Right lobe of liver (tissue), 4 donors: Measurements from ENCODE around the gene CNOT6.

Source experiments
- POLR2A ChIP-seq: fragments of 450-650 bp; IDR thresholded peaks from one replicate; pipeline ENCODE4 v1.6.1; 2017; ENCODE audit warnings: antibody characterized with exemption, mild to moderate bottlenecking
- TF ChIP-seq, protein P1 (sequence below), 4 donors: fragments of 200-600 bp in 3 of 4; fragments of 450-650 bp in 1 of 4; IDR thresholded peaks; one replicate each; pipeline versions ENCODE4 v1.5.1 to v1.8.0; 2016 to 2022; ENCODE audit warnings: antibody characterized with exemption in 4 of 4, mild to moderate bottlenecking in 2 of 4
- donor health status: DM: no; HTN: no; CAD: no.
- donor health status: DM: no; HTN: no; CAD: no.
- donor health status: DM: no; HTN: yes; CAD: no.

- TF ChIP-seq, protein P1, sequence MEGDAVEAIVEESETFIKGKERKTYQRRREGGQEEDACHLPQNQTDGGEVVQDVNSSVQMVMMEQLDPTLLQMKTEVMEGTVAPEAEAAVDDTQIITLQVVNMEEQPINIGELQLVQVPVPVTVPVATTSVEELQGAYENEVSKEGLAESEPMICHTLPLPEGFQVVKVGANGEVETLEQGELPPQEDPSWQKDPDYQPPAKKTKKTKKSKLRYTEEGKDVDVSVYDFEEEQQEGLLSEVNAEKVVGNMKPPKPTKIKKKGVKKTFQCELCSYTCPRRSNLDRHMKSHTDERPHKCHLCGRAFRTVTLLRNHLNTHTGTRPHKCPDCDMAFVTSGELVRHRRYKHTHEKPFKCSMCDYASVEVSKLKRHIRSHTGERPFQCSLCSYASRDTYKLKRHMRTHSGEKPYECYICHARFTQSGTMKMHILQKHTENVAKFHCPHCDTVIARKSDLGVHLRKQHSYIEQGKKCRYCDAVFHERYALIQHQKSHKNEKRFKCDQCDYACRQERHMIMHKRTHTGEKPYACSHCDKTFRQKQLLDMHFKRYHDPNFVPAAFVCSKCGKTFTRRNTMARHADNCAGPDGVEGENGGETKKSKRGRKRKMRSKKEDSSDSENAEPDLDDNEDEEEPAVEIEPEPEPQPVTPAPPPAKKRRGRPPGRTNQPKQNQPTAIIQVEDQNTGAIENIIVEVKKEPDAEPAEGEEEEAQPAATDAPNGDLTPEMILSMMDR (IDR thresholded peaks at IDR 0.05) = no peak
- TF ChIP-seq POLR2A = no peak
These were observed 2.0 kb downstream of the CNOT6 start for GRCh38 chr5:180495991-180496741.
